Natural killer cell (primary cell): ENCODE results near the gene FAH. TPM values are rescaled to one million over a fixed set of nuclear protein-coding genes. Genes with fewer than 3 reads are reported as not detected.

Experiments used
- ATAC-seq, 3 donors: fragments of 150-1000 bp in 2 of 3; fragments of 200-7000 bp in 1 of 3; cut with Tn5 transposase; 1 replicate in 1 of 3; 2 replicates in 2 of 3; pipeline ENCODE4 v1.10.0; 2021; ENCODE audit warnings: mild to moderate bottlenecking in 2 of 3, moderate library complexity in 2 of 3
- DNase-seq, 2 donors: peaks; one replicate each; pipeline versions ENCODE4 v3.0.0 to v3.0.0-alpha.2; 2013 to 2021; ENCODE audit warnings: mixed read lengths in 1 of 2
- H3K27ac ChIP-seq: one replicate; pipeline ENCODE4 v1.5.1; 2013; ENCODE audit warnings: mild to moderate bottlenecking, low read length
- H3K27me3 ChIP-seq: one replicate; pipeline ENCODE4 v1.6.1; 2013; ENCODE audit warnings: low read length; ENCODE audit not compliant: control insufficient read depth, insufficient read depth
- H3K36me3 ChIP-seq: one replicate; pipeline ENCODE4 v1.6.1; 2013; ENCODE audit warnings: low read length; ENCODE audit not compliant: control insufficient read depth, insufficient read depth
- H3K4me1 ChIP-seq: one replicate; pipeline ENCODE4 v1.6.1; 2013; ENCODE audit warnings: low read length; ENCODE audit not compliant: control insufficient read depth, insufficient read depth
- H3K4me3 ChIP-seq: one replicate; pipeline ENCODE4 v1.5.1; 2013; ENCODE audit warnings: low read length
- H3K9me3 ChIP-seq: one replicate; pipeline ENCODE4 v1.6.1; 2013; ENCODE audit warnings: low read length; ENCODE audit not compliant: control insufficient read depth, insufficient read depth
- H3K27ac Mint-ChIP-seq, 2 donors: one replicate each; pipeline ENCODE4 v1.8.0; 2022; ENCODE audit warnings: mild to moderate bottlenecking in 2 of 2, mixed read lengths in 2 of 2, moderate library complexity in 1 of 2
- H3K27me3 Mint-ChIP-seq, 2 donors: one replicate each; pipeline ENCODE4 v1.8.0; 2022; ENCODE audit warnings: low read depth in 2 of 2, mixed read lengths in 2 of 2
- H3K36me3 Mint-ChIP-seq: one replicate; pipeline ENCODE4 v1.8.0; 2022; ENCODE audit warnings: mixed read lengths
- H3K4me1 Mint-ChIP-seq, 2 donors: one replicate each; pipeline ENCODE4 v1.8.0; 2022; ENCODE audit warnings: mixed read lengths in 2 of 2
- H3K4me3 Mint-ChIP-seq: one replicate; pipeline ENCODE4 v1.8.0; 2022; ENCODE audit warnings: mild to moderate bottlenecking, moderate library complexity, mixed read lengths
- H3K9me3 Mint-ChIP-seq, 2 donors: one replicate each; pipeline ENCODE4 v1.8.0; 2022; ENCODE audit warnings: mixed read lengths in 2 of 2
- WGBS: methylation state at CpG from one replicate; pipeline ENCODE4 v1.1.7; 2013; ENCODE audit warnings: missing lambda C conversion rate; ENCODE audit not compliant: insufficient coverage; 5-methylcytosine and 5-hydroxymethylcytosine counted together
- intact Hi-C: fragments of 100-400 bp; cut with micrococcal nuclease; formaldehyde crosslinking; loops from one replicate; pipeline ENCODE4 v1.14.2; 2022
- total RNA-seq, 4 donors: library from RNA; stranded (reverse); fragments of 120-200 nt in 1 of 4; gene quantifications; one replicate each; pipeline versions ENCODE4 v1.2.3 to v1.2.4, GENCODE V29; 2013 to 2022
- TF ChIP-seq, protein P1 (sequence below): fragments of 200-600 bp; IDR thresholded peaks from one replicate; pipeline ENCODE4 v1.8.0; 2022; ENCODE audit warnings: antibody characterized with exemption

The FAH gene
- total RNA-seq, 3 donors from 2014 or later (not counting 1 experiment from before 2014, with no cell fraction given) = 12.4 to 14.1 (median 13.5) TPM

DNA sequence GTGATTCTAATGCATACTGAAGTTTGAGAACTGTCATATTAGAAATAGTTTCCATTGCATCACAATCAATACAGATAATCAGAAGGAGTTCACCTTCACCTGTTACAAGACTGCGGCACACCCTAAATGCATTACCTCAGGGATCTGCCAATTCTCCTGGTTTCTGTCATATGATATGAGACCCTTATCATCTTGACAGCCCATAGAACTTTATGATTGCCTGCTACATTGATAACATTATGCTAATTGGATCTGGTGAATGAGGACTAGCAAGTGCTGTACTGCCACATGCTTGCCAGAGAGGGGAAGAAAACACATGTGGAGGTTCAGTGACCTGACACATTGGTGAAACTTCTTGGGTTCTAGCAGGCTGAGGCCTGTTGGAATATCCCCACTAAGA, 41.4 kb downstream of the FAH start:
- Histone ChIP-seq H3K9me3 (no peaks in the 10 kb centered on the region), H3K4me1 (no peaks in the 10 kb centered on the region), H3K4me3 (no peak overlapping the region), H3K27ac (no peak overlapping the region), H3K27me3 (no peaks in the 10 kb centered on the region), H3K36me3 (no peaks in the 10 kb centered on the region)
- no peaks in the 10 kb centered on the region for H3K9me3 Mint-ChIP-seq
- intact Hi-C loops = no loop called here
- no peak overlapping the region for H3K27ac Mint-ChIP-seq
- no peaks in the 10 kb centered on the region for H3K4me1 Mint-ChIP-seq
- DNase-seq (no peak), ATAC-seq (no peak)
- H3K4me3 Mint-ChIP-seq = no peak overlapping the region
- peaks cover 12% of the 10 kb centered on the region in 2 donors for H3K27me3 Mint-ChIP-seq
- TF ChIP-seq, protein P1, sequence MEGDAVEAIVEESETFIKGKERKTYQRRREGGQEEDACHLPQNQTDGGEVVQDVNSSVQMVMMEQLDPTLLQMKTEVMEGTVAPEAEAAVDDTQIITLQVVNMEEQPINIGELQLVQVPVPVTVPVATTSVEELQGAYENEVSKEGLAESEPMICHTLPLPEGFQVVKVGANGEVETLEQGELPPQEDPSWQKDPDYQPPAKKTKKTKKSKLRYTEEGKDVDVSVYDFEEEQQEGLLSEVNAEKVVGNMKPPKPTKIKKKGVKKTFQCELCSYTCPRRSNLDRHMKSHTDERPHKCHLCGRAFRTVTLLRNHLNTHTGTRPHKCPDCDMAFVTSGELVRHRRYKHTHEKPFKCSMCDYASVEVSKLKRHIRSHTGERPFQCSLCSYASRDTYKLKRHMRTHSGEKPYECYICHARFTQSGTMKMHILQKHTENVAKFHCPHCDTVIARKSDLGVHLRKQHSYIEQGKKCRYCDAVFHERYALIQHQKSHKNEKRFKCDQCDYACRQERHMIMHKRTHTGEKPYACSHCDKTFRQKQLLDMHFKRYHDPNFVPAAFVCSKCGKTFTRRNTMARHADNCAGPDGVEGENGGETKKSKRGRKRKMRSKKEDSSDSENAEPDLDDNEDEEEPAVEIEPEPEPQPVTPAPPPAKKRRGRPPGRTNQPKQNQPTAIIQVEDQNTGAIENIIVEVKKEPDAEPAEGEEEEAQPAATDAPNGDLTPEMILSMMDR = no peak
- 95% methylated on average over 1 of the region's 1 CpG for WGBS
- H3K36me3 Mint-ChIP-seq = no peaks in the 10 kb centered on the region

DNA sequence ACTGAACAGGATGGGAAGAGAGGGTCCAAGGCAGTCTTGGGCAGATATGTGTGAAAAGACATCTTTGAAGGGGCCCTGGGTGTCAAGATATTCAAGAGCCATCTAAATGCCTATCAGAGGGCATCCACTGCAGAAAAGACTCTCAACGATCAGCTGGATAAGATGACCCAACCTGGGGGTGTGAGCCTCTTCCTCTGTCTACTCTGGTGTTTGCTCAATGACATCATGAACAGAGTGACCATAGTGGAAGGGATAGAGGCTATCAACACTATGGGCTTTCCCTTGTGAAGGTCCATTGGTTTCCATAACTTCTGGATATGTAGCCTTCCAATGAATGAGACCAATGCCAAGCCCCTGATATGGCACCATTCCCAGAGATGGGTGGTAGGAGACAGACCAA, 42.1 kb downstream of the FAH start:
- ATAC-seq = no peak
- Histone ChIP-seq H3K4me3 (no peak overlapping the region), H3K36me3 (no peaks in the 10 kb centered on the region), H3K27ac (no peak overlapping the region), H3K4me1 (no peaks in the 10 kb centered on the region), H3K9me3 (no peaks in the 10 kb centered on the region), H3K27me3 (no peaks in the 10 kb centered on the region)
- H3K36me3 Mint-ChIP-seq = no peaks in the 10 kb centered on the region
- H3K4me1 Mint-ChIP-seq = no peaks in the 10 kb centered on the region
- no peak overlapping the region for H3K27ac Mint-ChIP-seq
- 91% methylated on average over 1 of the region's 1 CpG for WGBS
- H3K4me3 Mint-ChIP-seq = no peak overlapping the region
- TF ChIP-seq, protein P1 = no peak
- peaks cover 12% of the 10 kb centered on the region in 2 donors for H3K27me3 Mint-ChIP-seq
- no peak for DNase-seq
- intact Hi-C loops = no loop called here
- no peaks in the 10 kb centered on the region for H3K9me3 Mint-ChIP-seq

DNA sequence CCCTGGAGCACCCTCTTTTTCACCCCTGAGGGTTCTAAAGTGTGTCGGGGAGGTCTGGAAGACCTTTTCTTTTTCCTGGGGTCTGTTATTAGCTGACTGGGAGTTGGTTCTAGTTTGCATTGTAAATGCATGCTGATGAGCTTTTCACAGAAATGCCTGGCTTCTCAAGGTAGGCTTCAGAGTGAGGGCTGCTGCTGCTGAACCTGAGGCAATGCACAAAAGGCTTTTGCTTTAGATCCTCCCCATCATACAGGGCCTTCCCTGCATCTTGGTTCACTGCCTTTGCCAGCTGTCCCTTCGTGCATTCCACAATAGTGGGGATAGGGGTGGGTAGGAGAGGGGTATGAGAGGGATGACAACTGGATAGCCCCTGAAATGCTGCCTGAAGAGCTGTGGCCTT, 46.6 kb downstream of the FAH start:
- intact Hi-C loops = no loop called here
- H3K27me3 Mint-ChIP-seq = peaks cover 12 to 23% of the 10 kb centered on the region in 2 donors
- no peak for DNase-seq
- H3K9me3 Mint-ChIP-seq = no peaks in the 10 kb centered on the region
- ATAC-seq = no peak
- H3K36me3 ChIP-seq = no peaks in the 10 kb centered on the region
- no peak overlapping the region for H3K27ac Mint-ChIP-seq
- no peak overlapping the region for H3K27ac ChIP-seq
- 82% methylated on average over 2 of the region's 2 CpGs for WGBS
- no peaks in the 10 kb centered on the region for H3K36me3 Mint-ChIP-seq
- H3K4me3 ChIP-seq = no peak overlapping the region
- no peak overlapping the region for H3K4me3 Mint-ChIP-seq
- TF ChIP-seq, protein P1 = no peak
- no peaks in the 10 kb centered on the region for H3K9me3 ChIP-seq
- no peaks in the 10 kb centered on the region for H3K4me1 Mint-ChIP-seq
- no peaks in the 10 kb centered on the region for H3K27me3 ChIP-seq
- no peaks in the 10 kb centered on the region for H3K4me1 ChIP-seq

DNA sequence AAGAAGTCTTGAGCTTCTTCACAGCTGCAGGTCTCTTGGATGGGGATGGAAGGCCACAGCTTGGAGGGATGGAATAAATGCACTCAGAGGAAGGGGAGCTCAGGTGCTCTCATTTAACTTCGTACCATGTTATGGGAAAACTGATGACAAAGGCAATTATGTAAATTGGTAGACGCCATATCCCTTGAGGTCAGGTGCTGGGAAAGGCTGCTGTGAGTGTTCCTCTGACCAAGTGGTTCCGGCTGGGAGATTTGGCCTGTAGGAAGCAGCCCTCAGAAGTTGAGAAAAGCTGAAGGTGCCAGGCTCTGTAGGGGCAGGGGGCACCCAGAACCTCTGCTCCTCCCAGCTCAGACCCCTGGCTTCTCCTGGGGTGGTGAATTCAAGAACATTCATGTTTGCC, 47.1 kb downstream of the FAH start:
- no peaks in the 10 kb centered on the region for H3K9me3 Mint-ChIP-seq
- 86% methylated on average over 3 of the region's 3 CpGs for WGBS
- Histone ChIP-seq H3K4me1 (no peaks in the 10 kb centered on the region), H3K27me3 (no peaks in the 10 kb centered on the region), H3K9me3 (no peaks in the 10 kb centered on the region), H3K27ac (no peak overlapping the region), H3K36me3 (no peaks in the 10 kb centered on the region), H3K4me3 (no peak overlapping the region)
- no peak overlapping the region for H3K4me3 Mint-ChIP-seq
- H3K36me3 Mint-ChIP-seq = no peaks in the 10 kb centered on the region
- no peaks in the 10 kb centered on the region for H3K4me1 Mint-ChIP-seq
- TF ChIP-seq, protein P1 = no peak
- H3K27me3 Mint-ChIP-seq = peaks cover 12 to 23% of the 10 kb centered on the region in 2 donors
- intact Hi-C loops = no loop called here
- no peak for ATAC-seq
- no peak overlapping the region for H3K27ac Mint-ChIP-seq
- no peak for DNase-seq
